IPS DF 6.9 (cell line): ENCODE data around the gene ATRN.

Experiments
- DNase-seq: peaks from one replicate; pipeline ENCODE4 v3.0.0-alpha.2; 2013; ENCODE audit warnings: low read depth, low spot score
- H3K27ac ChIP-seq: one replicate; pipeline ENCODE4 v1.5.1; 2013; ENCODE audit warnings: low read length, control low read depth
- H3K27me3 ChIP-seq: 2 replicates; pipeline ENCODE4 v1.6.1; 2013; ENCODE audit warnings: mild to moderate bottlenecking, low read length; ENCODE audit not compliant: control insufficient read depth, insufficient read depth
- H3K36me3 ChIP-seq: 2 replicates; pipeline ENCODE4 v1.6.1; 2013; ENCODE audit warnings: low read length; ENCODE audit not compliant: control insufficient read depth, insufficient read depth
- H3K4me1 ChIP-seq: 2 replicates; pipeline ENCODE4 v1.6.1; 2013; ENCODE audit warnings: low read length; ENCODE audit not compliant: control insufficient read depth, insufficient read depth
- H3K4me3 ChIP-seq: 2 replicates; pipeline ENCODE4 v1.5.1; 2013; ENCODE audit warnings: mild to moderate bottlenecking, low read length
- H3K9me3 ChIP-seq: 2 replicates; pipeline ENCODE4 v1.6.1; 2013; ENCODE audit warnings: low read length, inconsistent platforms; ENCODE audit not compliant: control insufficient read depth, insufficient read depth
- WGBS: extraction: QIAGEN DNeasy Blood & Tissue Kit; methylation state at CpG from one replicate; pipeline ENCODE4 v1.1.7; 2013; ENCODE audit warnings: mixed read lengths, missing lambda C conversion rate; ENCODE audit not compliant: insufficient read length, insufficient coverage; 5-methylcytosine and 5-hydroxymethylcytosine counted together

ATRN gene

GRCh38 chr20:3635346-3635745 is 164.5 kb downstream of the ATRN start:
- Histone ChIP-seq H3K4me3 (no peak overlapping the region), H3K4me1 (no peaks in the 10 kb centered on the region), H3K36me3 (no peaks in the 10 kb centered on the region), H3K27me3 (no peaks in the 10 kb centered on the region), H3K9me3 (no peaks in the 10 kb centered on the region), H3K27ac (no peak overlapping the region)
- no CpG with 5 or more reads among the region's 1 CpG for WGBS
- DNase-seq, result no peak

DNA sequence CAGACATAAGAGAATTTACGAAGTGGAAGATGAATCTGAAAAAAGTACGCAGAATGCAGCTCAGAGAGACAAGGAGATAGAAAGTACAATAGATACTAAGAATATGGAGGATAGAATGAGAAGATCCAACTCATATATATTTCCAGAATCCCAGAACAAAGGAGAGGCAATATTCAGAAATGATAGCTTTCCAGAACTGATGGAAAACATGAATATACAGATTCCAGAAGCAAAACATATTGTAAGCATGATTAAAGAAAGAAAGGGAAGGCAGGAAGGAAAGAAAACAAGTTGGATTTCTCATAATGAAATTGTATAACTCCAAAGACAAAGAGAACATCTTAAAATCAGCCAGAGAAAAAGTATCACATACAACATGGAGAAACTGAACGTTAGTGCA is 169.4 kb downstream of the ATRN start:
- H3K4me1 ChIP-seq, result no peaks in the 10 kb centered on the region; the same call in 1 of the 2 replicates
- H3K9me3 ChIP-seq, result no peaks in the 10 kb centered on the region
- no peak for DNase-seq
- no peak overlapping the region for H3K27ac ChIP-seq
- H3K36me3 ChIP-seq, result 0 out of 2 replicates have a peak, but pooled peaks cover 2% of the 10 kb centered on the region
- no CpG with 5 or more reads among the region's 3 CpGs for WGBS
- no peaks in the 10 kb centered on the region for H3K27me3 ChIP-seq
- no peak overlapping the region for H3K4me3 ChIP-seq

GRCh38 chr20:3645309-3646066 is 174.7 kb downstream of the ATRN start:
- no peaks in the 10 kb centered on the region for H3K9me3 ChIP-seq
- no peaks in the 10 kb centered on the region; the same call in 1 of the 2 replicates for H3K4me1 ChIP-seq
- H3K27ac ChIP-seq, result no peak overlapping the region
- no peak overlapping the region for H3K4me3 ChIP-seq
- H3K27me3 ChIP-seq, result no peaks in the 10 kb centered on the region
- DNase-seq, result no peak
- 0 out of 2 replicates have a peak, but pooled peaks cover 3% of the 10 kb centered on the region for H3K36me3 ChIP-seq
- no CpG with 5 or more reads among the region's 20 CpGs for WGBS

GRCh38 chr20:3646067-3646440 is 175.2 kb downstream of the ATRN start:
- Histone ChIP-seq H3K27me3 (no peaks in the 10 kb centered on the region), H3K27ac (no peak overlapping the region), H3K36me3 (0 out of 2 replicates have a peak, but pooled peaks cover 3% of the 10 kb centered on the region), H3K4me3 (no peak overlapping the region), H3K4me1 (no peaks in the 10 kb centered on the region; the same call in 1 of the 2 replicates), H3K9me3 (no peaks in the 10 kb centered on the region)
- DNase-seq, result no peak
- WGBS, result no CpG with 5 or more reads among the region's 5 CpGs

DNA sequence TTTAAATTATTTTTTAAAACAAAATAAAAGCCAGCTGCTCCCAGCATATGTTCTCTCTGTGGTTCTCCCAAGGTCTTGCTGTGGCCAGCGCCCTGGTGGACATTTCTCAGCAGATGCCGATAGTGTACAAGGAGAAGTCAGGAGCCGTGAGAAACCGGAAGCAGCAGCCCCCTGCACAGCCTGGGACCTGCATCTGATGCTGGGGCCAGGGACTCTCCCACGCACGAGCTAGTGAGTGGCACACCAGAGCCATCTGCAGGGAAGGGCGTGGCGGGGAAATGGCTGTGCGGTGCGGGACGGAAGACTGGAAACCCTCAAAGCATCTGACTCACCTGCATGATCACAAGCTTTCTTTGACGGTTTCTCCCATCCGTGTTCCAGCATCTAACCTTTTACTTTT is 175.8 kb downstream of the ATRN start:
- no peak for DNase-seq
- Histone ChIP-seq H3K36me3 (0 out of 2 replicates have a peak, but pooled peaks cover 3% of the 10 kb centered on the region), H3K4me3 (no peak overlapping the region), H3K27me3 (no peaks in the 10 kb centered on the region), H3K9me3 (no peaks in the 10 kb centered on the region), H3K4me1 (no peaks in the 10 kb centered on the region; the same call in 1 of the 2 replicates), H3K27ac (no peak overlapping the region)
- no CpG with 5 or more reads among the region's 13 CpGs for WGBS

GRCh38 chr20:3647473-3647872 is 176.7 kb downstream of the ATRN start:
- Histone ChIP-seq H3K27ac (no peak overlapping the region), H3K27me3 (no peaks in the 10 kb centered on the region), H3K4me3 (no peak overlapping the region), H3K9me3 (no peaks in the 10 kb centered on the region), H3K4me1 (no peaks in the 10 kb centered on the region; the same call in 1 of the 2 replicates), H3K36me3 (0 out of 2 replicates have a peak, but pooled peaks cover 3% of the 10 kb centered on the region)
- DNase-seq, result no peak

DNA sequence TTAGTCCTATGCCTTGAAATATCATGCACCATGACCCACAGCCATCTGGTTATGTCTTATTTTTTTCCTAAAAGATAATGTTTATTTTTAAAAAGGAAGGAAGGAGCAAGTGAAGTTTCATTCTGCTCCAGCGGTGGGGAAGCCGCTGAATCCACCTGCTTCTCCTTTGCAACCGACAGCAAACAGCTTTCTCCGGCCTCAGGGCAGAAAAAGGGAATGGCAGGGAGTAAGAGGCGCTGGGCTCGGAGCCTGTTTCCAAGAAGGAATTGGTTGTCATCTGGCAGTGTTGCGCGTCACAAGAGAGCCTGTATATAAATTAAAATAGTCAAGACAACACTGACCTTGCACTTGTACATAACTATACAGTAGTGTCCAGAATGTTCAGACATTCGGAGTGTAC is 178.1 kb downstream of the ATRN start:
- no peaks in the 10 kb centered on the region for H3K27me3 ChIP-seq
- H3K36me3 ChIP-seq, result 0 out of 2 replicates have a peak, but pooled peaks cover 3% of the 10 kb centered on the region
- no peak overlapping the region for H3K4me3 ChIP-seq
- no peak overlapping the region for H3K27ac ChIP-seq
- H3K9me3 ChIP-seq, result no peaks in the 10 kb centered on the region
- WGBS, result no CpG with 5 or more reads among the region's 9 CpGs
- no peak for DNase-seq
- no peaks in the 10 kb centered on the region; the same call in 1 of the 2 replicates for H3K4me1 ChIP-seq

DNA sequence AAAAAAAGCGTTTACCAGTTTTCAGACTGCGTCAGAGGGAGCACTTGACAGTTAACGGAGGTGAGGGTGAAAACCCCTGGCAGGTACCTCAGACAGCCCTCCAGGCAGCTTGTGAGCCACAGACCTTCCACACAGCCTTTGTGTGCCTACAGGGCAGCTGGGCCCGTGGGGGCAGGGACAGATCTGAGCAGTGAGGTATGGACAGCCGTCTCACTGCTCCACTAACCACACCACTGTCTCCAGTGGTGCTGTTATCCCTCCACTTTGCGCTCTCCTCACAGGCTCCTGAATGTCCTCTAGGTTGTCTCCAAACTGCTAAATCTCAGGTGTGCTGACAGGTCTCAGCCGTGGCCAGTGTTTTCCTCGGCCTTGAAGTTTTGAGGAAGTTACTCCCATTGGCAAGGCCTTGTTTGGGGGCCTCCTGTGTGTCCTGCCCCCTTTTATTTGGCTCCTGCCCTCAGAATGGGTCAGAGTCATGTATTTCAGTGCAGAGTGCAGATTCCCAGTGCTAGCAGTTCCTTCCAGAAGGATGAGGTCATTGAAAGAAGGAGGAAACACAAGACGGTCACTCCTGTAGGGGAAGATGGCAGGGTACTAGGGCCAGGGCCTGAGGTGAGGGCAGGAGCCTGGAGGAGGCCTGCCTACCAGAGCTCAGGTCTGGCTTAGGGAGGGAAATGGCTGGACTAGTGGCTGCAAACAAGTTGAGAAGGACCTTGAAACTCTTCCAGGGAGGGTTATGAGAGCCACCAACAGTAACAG is 180.6 kb downstream of the ATRN start:
- H3K4me1 ChIP-seq, result no peaks in the 10 kb centered on the region
- H3K4me3 ChIP-seq, result no peak overlapping the region
- H3K36me3 ChIP-seq, result no peaks in the 10 kb centered on the region
- no CpG with 5 or more reads among the region's 9 CpGs for WGBS
- no peaks in the 10 kb centered on the region for H3K27me3 ChIP-seq
- no peaks in the 10 kb centered on the region for H3K9me3 ChIP-seq
- DNase-seq, result no peak
- no peak overlapping the region for H3K27ac ChIP-seq

DNA sequence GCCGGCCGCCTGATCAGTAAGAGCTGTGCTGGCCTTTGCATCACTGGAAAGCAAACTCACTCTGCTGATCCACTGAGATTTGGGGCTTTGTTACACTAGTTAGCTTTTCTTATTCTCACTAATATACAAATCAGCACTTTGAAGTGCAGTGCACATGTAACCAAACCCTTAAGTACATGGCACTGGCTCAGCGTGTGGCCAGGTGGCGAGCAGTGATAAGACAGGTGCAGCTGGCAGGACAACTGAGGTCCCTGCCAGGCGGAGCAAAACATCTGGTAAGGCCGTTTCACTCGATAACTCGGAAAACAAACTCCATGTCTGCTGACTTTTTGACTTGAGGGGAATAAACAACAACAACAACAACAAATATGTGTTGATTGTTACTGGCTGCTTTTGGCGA is 181.4 kb downstream of the ATRN start:
- Histone ChIP-seq H3K36me3 (no peaks in the 10 kb centered on the region), H3K9me3 (no peaks in the 10 kb centered on the region), H3K27me3 (no peaks in the 10 kb centered on the region), H3K4me3 (no peak overlapping the region), H3K4me1 (no peaks in the 10 kb centered on the region), H3K27ac (no peak overlapping the region)
- WGBS, result no CpG with 5 or more reads among the region's 9 CpGs
- no peak for DNase-seq

- no peak for DNase-seq
- Histone ChIP-seq H3K4me3 (no peak overlapping the region), H3K27me3 (no peaks in the 10 kb centered on the region), H3K4me1 (no peaks in the 10 kb centered on the region), H3K36me3 (no peaks in the 10 kb centered on the region), H3K9me3 (no peaks in the 10 kb centered on the region), H3K27ac (no peak overlapping the region)
- no CpG with 5 or more reads among the region's 10 CpGs for WGBS
Measured at GRCh38 chr20:3652676-3653596, 182.1 kb downstream of the ATRN start.
